Sigmoid colon (tissue), 3 donors: ENCODE results near the gene ICA1L.

Experiments used
- CTCF ChIP-seq, 4 experiments: fragments of 450-650 bp in 3 of 4; fragments of 200-600 bp in 1 of 4; IDR thresholded peaks; one replicate each; pipeline ENCODE4 v1.5.1; 2016 to 2019; ENCODE audit warnings: antibody characterized with exemption in 4 of 4, mild to moderate bottlenecking in 3 of 4, moderate library complexity in 2 of 4
- POLR2A ChIP-seq, 2 donors: fragments of 450-650 bp; IDR thresholded peaks; one replicate each; pipeline ENCODE4 v1.6.1; 2016; ENCODE audit warnings: antibody characterized with exemption in 2 of 2, mild to moderate bottlenecking in 2 of 2, moderate library complexity in 2 of 2

- no peak for TF ChIP-seq POLR2A (IDR thresholded peaks at IDR 0.05)
- TF ChIP-seq CTCF (IDR thresholded peaks at IDR 0.05), result no peak
Observed at GRCh38 chr2:202778217-202778616, 93.3 kb downstream of the ICA1L start.
